Stimulated activated CD8-positive, alpha-beta memory T cell treated with anti-CD3 and anti-CD28 coated beads, Interleukin-15, amount 100 ng/mL, for 48 hours (primary cell): Measurements from ENCODE around the gene BMP5.

Source experiments
- DNase-seq, 2 donors: peaks; one replicate each; pipeline ENCODE4 v3.0.0-alpha.2; 2020; ENCODE audit warnings: low read depth in 2 of 2

The BMP5 gene

DNA sequence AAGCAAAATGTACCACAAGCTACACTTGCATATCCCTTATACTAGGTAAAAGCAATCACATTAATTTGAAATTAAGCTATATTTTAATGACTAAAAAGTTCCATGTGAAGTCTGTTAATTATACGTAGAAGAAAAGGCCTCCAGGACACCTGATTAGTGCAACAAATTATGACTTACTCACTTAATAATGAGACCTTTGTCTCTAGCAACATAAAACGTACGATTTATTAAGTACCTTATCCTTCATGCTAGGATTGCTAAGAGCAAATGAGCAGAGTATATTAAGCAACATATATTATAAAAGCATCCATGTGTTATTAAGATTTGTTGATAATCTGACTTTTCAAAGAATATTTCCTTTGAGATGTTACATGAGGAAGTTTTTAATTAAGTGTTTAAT lies 2.5 kb downstream of the BMP5 start:
- no peak for DNase-seq

DNA sequence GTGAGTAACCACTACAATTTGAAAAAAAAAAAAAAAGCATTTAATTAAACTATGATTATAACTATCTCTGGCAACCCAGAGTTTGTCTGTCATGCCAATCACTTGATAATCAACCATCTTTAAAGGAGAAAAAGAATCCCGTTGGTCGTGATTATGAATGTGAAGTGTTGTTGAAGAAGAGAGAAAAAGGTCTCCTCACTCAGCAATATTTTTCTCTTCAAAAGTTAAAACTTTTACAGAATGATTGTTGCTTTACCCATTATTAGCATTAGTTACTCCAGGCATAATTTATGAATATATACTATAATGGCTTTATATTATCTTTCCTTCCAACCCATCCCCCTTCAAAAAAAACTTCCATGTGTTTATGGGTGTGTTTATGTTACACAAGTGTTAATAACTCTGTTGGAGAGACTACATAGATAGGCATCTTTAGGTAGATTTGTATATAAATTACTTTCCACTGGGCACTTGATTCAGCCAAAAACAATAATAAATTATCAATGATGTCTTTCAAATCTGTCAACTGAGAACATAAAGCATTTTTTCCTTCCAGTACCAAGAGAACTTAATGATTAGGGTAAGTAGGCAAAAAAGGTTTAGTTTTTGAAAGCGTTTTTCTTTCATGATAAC lies 5.1 kb downstream of the BMP5 start:
- DNase-seq: no peak

DNA sequence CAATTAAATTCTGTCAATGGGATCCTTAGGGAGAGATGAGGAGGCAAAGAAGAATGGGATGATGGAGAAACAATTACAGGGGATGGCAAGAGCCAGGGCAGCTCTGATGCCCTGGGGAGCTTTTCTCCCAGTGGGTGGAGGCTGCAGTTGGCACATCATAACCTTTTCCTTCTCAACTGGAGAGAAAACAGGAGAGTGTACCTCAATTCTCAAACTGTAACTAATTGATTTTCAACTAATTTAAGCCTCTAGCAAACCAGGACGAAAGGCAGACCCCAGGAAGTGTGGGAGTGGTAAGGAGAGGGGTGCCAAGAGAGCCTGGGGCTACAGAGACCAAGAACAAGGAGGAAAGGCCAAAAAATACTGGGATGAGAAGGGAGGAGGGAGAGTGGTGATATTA lies 5.7 kb downstream of the BMP5 start:
- DNase-seq: no peak

DNA sequence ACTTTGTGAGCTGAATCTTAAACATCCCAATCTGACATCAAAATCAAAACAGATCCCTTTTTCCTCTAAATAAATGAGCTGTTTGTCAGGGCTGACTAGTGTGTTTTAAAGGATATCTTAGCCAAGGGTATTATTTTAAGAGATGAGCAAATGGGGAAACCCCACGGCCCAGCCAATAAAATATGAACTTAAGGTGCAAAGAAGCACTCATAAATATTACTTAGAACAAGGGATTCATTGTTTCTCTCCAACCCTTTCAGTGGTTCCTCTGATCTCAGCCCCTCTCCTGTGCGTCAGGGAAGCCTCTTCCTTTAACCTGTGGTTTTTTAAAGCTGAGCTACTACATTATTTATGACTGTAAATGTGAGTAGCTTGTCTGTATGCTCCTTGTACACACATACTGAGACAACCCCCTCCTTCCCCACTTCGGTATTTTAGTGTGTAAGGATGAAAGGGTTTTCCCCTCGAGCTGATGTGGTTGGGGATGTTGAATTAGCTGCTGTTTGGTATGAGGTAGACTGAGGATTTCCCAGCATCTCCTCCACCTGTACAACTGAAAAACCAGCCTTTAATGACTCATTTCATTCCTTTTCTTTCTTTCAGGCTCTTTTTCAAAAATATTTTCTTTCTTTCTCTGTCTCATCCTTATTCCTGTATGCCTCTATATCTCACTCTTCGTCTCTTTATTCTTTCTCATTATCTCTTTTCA lies 6.5 kb downstream of the BMP5 start:
- DNase-seq: peak in 1 of 2 donors; percentile 9

DNA sequence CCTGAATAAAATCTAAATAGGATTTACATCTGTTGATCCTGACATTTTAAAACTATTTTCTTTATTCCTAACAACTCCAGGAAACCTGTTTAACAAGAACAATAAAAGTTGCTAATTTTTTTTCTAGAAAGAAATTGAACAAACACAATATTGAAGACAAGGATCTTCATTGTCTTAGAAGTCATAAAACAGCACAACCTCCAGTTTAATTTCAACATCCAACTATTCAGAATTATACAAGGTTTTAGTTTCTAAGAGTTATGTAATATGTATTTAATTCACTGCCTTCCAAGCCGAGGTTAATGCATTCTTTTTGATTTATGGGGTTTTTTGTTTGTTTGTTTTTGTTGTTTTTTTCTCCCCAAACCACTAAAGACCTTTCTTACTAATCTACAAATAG lies 7.2 kb downstream of the BMP5 start:
- no peak for DNase-seq

DNA sequence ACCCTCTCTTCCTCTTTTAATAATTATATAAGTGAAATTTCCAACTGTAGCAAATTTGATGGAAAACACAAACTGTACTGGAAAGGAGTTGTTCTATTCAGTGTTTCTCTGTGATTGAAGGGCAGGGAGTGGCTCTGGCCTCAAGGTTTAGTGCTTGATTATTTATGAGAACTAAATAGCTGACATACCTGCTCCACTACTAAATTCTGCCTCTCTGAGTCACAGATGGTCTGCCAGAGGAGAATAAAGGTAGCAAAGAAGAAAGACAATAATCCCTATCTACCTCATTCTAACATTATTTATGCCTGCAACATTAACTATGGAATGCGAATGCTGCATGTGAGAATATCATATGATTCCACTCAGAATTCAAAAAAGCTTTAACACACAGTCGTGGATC lies 9.3 kb downstream of the BMP5 start:
- no peak for DNase-seq

DNA sequence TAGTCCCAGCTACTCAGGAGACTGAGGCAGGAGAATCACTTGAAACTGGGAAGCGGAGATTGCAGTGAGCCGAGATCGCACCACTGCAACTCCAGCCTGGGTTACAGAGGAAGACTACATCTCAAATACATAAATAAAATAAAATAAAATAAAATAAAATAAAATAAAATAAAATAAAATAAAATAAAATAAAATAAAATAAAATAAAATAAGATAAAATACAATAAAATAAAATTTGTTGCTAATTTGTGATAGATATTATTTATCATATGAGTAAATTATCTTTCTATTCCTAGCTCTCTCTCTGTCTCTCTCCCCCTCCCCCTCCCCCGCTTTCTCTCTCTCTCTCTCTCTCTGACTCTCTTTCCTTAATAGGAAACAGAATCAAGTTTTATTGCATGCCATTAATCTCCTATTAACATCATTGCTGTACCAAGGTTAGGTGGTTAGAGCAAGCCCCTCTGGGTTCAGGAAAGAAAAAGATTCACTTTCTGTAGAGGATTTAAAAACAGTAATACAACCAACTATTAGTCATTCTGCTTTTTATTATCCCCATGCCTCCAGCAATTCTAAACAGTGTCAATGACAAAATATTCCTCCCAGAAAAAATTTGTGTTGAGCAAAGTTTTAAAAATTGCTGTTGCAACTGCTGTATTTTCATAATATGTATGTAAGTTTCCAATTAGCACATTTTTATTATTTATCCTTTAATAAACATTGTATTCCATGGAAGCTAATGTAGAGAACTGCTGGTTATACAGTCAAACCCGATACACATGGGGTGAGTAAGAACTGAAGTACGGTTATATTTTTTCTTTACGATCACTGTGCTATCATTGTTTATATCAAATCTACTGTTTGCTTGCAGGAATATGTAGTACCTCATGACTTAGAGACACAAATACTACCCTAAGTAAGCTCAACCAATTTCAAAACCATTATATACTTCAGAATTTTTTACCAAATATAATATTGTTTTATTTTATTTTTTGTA lies 22.1 kb downstream of the BMP5 start:
- DNase-seq: no peak

DNA sequence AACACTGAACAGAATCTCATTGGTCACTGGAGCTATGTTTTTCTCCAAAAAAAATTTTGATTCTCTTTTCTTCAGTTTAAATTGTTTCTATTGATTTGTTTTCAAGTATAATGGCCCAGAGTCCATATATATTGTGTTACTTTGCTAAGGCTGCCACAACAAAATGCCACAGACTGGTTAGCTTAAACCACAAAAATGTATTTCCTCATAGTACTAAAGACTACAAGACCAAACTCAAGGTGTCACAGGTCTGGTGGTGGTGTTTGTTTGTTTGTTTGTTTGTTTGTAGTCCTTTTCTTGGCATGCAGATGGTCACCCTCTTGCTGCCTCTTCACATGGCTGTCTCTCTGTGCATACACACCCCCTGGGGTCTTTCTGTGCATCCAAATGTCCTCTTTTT lies 34.0 kb downstream of the BMP5 start:
- no peak for DNase-seq

DNA sequence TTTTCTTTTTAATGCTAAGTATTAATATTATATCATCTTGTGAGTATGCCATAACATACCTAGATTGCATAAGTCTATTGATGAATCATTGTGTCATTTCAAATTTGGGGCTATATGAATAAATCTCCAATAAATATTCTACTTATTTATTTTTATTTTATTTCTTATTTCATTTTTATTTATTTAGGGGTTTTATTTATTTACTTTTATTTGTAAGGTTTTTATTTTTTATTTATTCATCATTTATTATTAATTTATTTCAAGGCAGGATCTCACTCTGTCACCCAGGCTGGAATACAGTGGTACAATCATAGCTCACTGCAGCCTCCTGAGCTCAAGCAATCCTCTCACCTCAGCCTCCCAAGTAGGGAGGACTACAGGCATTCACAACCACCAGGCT lies 36.3 kb downstream of the BMP5 start:
- no peak for DNase-seq

DNA sequence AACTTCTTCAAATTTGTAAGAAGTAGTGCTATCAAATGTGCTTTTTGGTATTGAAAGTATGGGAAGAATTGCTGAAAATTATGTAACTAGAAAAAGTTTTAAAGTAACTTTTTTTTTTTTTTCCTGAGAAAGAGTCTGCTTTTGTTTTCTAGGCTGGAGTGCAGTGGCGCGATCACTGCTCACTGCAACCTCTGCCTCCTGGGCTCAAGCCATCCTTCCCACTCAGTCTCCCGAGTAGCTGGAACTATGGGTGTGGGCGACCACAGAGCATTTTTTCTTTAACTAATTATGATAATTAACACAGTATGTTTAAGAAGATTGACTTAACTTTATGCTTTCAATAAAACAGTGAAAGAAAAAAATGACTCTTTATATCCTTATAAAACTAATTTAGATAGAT lies 38.4 kb downstream of the BMP5 start:
- DNase-seq: no peak

DNA sequence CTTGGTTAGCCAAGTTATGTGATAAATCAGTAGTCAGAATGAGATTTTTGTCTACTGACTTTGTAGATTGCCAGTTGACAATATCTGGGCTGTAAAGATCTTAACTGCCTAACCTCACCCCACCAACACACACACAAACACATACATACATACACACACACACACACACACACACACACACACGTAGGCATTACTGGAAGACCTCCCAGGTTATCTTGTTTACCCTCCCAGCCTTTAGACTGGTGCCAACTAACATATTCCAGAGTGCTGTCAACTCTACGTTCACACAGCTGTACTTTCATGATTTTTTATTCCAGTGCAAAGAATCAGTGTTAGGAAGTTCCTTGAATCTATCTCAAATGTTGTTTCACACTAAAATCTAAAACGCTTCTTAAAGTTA lies 38.9 kb downstream of the BMP5 start:
- no peak for DNase-seq

DNA sequence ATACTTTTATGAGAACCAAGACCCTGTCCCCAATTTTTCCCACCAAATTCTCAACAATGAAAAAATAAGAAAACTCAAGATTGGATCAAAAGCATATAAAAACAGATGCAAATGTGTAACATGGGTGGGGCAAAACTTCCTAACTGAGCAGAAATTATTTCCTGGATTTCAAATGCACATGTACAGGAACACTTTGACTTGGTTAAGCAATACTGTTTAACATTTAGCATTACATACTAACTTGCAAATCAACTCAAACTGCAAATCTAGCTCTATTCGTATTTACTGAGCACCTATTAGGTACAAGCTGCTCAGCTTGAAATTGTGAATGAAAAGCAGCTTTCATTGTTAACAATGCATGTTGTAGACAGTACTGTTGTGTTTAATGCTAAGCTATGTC lies 40.2 kb downstream of the BMP5 start:
- DNase-seq: no peak

DNA sequence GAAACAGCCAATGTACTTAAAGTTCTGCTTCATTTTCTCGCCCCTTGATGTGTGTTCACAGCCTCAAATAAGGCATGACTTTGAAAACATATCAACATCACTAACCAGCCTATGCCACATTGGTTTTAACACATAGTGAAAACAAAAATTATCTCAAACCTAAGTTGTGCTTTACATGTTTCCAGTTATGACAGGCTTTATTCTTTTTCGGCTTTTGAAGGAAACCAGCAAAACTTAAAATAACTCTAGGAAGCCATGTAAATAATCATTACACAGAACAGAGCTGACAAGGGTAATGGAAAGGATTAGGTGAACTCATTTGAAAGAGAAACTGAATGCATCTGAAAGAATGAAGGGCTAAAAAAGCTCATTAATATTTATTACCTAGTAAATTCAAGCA lies 42.1 kb downstream of the BMP5 start:
- no peak for DNase-seq

DNA sequence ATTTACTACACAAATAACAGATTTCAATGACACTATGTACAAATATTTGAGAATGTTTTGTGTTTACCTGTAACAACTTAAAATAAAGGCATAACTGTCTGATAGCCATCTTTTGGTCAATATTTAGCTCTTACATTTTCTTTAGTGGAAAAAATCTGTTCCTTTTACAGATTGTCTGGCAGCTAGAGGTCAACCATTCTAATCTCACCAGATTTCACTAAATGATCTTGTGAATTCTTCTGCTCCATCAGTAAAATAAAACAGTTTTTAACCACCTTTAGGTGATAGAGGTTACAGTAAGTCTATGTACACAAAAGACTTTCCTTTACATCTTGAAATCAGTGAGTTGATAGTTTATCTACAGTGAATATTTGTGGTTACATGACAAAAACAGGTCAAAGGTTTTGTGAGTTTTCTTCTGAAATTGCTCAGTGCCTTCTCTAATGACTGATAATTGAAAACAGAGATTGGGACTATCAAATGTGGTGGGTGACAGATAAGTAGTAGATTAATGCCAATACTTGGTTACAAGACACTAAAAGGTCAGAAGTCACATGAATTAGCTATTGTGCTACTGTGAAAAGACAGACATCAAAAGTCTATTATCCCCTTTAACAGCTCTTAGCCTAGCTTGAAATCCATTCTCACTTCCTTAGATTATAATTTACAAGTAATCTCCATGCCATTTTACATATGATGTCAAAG lies 47.4 kb downstream of the BMP5 start:
- DNase-seq: no peak

DNA sequence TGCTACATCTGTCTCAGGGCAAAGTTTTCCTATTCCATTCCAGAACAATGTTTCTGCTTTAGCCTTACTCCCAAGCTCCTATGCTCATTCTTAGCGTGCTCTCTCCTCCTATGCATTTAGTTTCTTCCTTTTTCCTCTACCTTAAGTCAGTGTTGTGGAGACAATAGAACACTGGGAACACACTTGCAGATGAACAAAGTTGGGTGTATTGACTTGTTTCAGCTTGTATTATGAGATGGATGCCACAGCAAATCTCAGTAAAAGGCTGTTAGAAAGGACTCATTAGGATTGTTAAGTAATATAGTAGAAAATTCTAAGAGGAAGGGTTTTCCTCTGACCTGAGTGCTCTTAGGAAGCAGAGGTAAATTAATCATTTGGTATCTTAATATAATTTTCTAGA lies 48.4 kb downstream of the BMP5 start:
- no peak for DNase-seq

DNA sequence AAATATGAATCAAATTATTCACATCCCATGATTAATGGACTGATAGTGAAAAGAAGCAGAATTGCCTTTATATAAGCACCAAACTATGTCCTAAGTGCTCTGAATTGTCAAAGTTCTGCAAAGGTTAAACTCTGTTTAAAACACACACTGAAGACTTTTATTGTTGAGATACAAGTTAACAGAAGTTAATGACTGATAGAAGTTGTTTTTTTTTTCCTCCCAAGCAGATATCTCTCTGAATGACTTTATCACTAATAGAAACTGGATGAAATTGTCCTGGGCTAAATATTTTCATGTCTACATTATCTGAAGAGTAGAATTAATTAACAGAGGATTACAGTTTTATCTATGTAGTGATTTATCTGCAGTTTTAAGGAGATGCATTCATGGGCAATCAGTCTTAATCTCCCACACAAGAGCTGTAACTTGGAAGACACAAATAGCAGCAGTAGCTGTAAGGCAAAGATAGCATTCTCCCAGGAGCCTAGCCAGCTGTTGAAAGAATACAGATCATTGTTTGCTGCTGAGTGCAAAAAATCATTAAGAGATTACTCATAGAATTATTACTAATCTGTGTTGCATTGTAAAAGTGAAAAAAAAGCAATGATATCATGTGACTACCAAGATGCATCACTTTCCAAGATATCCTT lies 49.9 kb downstream of the BMP5 start:
- no peak for DNase-seq

DNA sequence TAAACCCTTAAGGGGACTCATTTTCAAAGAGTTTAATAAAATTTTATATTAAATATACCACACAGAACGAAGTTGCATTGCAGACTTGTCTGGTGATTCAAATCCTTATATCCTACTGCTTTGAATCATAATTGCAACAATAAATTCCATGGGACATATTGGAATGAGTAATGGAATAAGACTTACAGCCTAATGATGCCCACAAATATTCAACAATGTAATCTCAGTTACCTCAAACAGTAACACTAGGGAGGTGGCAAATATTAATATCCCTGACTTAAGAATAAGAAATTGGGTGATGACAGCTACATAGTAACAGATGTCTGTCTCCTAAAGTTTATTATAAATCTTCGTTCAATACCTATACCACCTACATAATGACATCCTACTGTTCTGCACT lies 52.6 kb downstream of the BMP5 start:
- DNase-seq: no peak

DNA sequence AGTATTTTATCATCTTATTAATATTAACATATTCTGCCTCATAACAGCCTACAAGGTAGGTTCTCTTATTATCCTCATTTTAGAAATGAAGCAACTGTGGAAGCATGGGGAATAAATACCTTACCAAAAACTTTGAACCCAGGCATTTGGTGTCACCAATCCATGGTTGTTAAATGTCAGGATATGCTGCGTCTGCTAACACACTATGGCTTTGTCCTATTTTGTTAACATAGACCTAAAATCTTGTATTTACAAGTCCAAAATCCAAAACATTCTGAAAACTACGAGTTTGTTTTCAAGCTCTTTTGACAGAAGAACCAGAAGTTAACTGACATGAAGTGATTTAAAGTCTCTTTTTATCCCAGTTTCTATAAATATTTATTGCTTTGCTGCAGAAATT lies 53.4 kb downstream of the BMP5 start:
- DNase-seq: no peak

DNA sequence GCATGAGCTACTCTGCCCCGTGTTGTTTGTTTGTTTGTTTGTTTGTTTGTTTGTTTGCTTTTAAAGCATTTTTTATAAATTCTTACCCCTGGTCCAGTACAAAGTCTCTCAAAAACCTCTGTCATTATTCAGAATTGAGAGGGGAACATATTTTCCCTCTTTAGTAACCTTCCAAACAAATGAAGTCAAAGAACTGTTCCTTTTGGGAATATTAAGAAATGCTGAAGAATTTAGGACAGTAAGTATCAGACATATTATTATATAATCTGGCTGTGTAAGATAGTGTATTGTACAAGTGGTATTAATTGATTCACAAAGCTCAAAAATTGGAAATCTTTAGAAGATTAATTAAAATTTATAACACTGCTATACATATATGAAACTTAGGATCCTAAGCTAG lies 54.7 kb downstream of the BMP5 start:
- no peak for DNase-seq

DNA sequence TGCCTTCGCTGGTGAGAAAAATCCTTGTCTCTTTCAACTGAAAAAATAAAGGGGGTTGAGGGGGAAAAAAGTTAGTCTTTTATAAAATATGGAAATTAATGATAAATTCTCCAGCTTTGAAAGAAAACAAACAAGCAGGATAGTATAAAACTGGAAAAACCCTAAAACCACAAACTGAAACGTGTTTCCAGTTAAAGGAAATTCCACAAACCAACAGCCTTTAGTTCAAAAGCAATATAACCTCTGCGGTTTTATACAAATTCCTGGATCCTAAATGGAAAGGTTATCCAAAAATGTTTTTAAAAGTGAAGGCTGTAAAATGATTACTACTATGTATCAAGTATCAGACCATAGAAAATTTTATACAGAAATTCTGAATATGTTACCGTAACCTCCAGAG lies 55.6 kb downstream of the BMP5 start:
- DNase-seq: no peak

DNA sequence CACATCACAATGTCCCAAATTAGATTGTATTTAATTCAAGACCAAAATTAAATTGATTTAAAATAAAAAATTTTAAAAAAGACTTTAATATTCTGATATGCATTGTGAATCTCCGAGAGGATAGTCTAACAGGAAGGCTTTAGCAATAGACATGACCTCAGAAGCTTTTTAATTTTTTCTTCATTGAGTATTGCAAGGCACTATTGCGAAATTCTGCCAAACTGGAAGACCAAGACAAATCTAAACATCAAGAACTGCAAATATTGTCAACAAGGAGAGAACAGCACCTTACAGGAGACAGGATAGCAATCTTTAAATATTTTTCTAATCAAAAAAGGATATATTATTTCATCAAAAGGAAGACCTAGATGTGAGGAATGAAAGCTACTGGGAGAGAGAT lies 56.9 kb downstream of the BMP5 start:
- DNase-seq: no peak

DNA sequence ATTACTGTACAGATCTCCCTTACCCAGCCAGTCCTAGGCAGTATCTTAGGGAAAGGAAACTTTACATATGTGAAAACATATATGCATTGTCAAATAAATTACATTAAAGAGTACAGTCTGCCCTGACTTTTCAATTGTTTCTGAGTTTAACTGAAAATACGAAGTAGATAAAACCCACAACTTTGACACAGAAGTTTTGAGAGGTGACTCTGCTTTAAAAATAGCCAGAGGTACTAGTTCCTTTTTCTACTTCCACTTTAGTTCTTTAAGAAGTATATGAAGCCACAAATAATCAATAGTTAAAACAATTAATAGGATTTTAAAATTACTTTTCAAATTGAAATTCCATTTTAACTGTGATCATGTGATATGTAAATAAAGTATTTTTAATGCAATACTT lies 62.9 kb downstream of the BMP5 start:
- DNase-seq: no peak
